Measurements from ENCODE around the gene LY86.

Gene LY86

DNA sequence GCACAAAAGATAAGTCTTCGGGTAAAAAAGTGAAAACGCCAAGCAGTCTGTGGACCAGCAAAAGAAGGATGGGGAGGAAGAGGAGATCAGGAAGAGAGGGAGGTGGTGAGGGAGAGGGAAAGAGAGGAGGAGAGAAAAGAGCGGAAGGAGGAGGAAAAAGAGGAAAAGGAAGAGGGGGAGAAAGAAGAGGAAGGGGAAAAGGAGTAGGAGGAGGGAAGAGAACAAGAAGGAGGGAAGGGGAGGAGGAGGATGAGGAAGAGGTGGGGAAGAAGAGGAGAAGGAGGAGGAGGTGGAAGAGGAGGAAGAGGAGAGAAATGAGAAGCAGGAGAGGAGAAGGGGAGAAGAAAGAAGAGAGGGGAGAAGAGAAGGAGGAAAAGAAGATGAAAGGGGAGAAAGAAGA is 6.5 kb downstream of the LY86 start:
- no peak for DNase-seq (ENCODE audit: low read depth in 2 of 2)
- no peak overlapping the region for H3K4me3 ChIP-seq (replicated peaks in 1 of 2; ENCODE audit: low read depth in 2 of 2, low read length in 2 of 2)
- TF ChIP-seq, protein P1, sequence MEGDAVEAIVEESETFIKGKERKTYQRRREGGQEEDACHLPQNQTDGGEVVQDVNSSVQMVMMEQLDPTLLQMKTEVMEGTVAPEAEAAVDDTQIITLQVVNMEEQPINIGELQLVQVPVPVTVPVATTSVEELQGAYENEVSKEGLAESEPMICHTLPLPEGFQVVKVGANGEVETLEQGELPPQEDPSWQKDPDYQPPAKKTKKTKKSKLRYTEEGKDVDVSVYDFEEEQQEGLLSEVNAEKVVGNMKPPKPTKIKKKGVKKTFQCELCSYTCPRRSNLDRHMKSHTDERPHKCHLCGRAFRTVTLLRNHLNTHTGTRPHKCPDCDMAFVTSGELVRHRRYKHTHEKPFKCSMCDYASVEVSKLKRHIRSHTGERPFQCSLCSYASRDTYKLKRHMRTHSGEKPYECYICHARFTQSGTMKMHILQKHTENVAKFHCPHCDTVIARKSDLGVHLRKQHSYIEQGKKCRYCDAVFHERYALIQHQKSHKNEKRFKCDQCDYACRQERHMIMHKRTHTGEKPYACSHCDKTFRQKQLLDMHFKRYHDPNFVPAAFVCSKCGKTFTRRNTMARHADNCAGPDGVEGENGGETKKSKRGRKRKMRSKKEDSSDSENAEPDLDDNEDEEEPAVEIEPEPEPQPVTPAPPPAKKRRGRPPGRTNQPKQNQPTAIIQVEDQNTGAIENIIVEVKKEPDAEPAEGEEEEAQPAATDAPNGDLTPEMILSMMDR (IDR thresholded peaks at IDR 0.05; ENCODE audit: low read depth, low read length), result no peak

DNA sequence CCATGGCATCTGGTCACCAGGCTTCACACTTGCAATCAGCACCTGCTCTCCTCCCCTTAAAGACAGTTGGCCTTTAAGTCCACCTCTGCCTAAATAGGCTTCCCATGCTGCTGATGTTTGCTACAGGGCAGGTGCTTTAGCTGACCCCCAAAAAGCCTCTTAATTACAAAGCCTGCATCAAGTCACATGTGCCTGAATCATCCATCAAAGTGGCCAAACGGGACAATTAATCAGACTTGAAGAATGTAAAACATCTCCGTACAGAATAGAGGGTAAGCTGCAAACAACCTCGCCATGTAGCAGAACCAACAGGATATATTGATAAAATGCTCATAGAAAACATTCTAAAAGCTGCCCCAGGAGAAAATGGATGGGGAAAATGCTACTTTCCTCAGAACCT is 7.4 kb downstream of the LY86 start:
- TF ChIP-seq, protein P1 (IDR thresholded peaks at IDR 0.05; ENCODE audit: low read depth, low read length), result no peak
- no peak for DNase-seq (ENCODE audit: low read depth in 2 of 2)
- no peak overlapping the region for H3K4me3 ChIP-seq (replicated peaks in 1 of 2; ENCODE audit: low read depth in 2 of 2, low read length in 2 of 2)

DNA sequence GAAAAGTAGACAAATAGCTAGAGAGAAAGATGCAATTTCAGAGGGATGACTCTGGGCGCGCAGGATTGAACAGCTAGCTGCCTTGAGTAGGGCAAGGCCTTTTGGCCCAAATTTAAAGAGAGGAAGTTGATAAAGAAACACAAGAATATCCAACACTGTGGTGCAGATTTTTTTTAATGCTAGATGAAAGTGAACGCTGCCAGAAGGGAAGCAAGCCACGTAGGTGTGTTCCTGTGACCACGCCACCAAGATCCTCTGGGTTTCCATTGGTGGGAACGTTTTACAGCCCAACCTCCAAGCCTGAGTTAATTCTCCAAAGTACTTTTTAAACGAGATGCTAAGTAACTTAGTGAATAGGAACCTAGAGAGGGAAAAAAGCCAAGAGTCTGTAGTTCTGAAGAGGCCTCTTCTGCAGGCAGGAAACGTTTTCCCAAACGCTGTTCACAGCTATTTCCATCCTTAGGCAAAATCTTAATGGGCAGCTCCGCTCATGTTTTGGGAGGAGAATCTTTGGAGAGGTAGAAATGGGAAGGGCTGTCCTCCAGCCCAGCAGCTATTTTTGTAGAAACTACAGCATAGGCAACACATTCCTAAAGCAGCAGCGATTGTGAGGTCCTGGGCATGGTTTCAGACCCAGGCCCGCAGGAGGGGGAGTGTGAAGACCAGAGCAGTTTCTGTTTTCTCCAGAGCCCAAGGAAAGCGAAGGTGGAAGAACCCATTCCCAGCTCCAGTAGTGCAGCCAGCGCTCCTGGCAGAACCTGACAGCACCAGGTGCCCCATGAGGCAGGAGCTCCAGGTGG is 8.2 kb downstream of the LY86 start:
- DNase-seq (ENCODE audit: low read depth in 2 of 2), result no peak
- TF ChIP-seq, protein P1 (IDR thresholded peaks at IDR 0.05; ENCODE audit: low read depth, low read length), result no peak

GRCh38 chr6:6597682-6598081 is 9.2 kb downstream of the LY86 start:
- H3K4me3 ChIP-seq (replicated peaks in 1 of 2; ENCODE audit: low read depth in 2 of 2, low read length in 2 of 2), result no peak overlapping the region
- TF ChIP-seq, protein P1 (IDR thresholded peaks at IDR 0.05; ENCODE audit: low read depth, low read length), result no peak
- no peak for DNase-seq (ENCODE audit: low read depth in 2 of 2)

More for the DNA sequence above, 8.2 kb downstream of the LY86 start:
- no peak overlapping the region for H3K4me3 ChIP-seq (replicated peaks in 1 of 2; ENCODE audit: low read depth in 2 of 2, low read length in 2 of 2)

DNA sequence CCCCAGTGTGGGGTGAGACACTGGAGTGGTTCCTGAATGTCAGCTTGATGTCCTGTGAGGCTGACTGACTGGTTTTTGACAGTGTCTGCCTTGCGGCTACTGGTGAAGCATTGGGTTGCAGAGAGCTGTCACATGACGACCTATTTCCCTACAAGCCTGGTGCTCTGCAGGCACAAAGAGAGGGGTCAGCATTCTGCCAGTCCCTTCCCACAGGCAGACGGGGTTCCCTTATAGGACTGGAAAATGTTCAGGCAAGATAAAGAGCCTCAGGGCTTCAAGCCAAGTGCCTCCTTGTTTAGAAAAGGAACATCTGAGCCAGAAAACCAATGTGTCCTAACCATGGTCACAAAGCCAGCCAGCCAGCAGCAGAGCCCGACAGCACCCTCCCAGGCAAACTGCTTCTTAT is 11.0 kb downstream of the LY86 start:
- no peak overlapping the region for H3K4me3 ChIP-seq (replicated peaks in 1 of 2; ENCODE audit: low read depth in 2 of 2, low read length in 2 of 2)
- TF ChIP-seq, protein P1 (IDR thresholded peaks at IDR 0.05; ENCODE audit: low read depth, low read length), result no peak
- DNase-seq (ENCODE audit: low read depth in 2 of 2), result no peak

DNA sequence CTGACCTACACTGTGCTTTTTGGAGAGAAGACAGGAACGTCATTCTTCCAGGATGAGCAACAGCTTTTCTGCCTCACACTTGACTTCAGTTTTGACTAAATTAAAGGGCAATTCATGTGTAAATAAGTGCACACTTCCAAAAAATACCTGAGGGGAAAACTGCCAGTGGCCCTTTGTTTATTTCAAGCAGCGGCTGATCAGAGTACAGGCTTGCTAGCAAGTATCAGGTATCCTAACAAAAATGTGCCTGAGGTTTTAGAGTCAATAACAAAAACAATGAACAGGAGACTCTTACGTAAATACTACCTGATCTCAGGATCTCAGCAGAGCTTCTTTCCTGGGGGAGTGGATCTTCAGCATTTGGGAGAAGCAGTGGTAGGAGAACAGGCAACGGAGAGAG is 12.4 kb downstream of the LY86 start:
- TF ChIP-seq, protein P1 (IDR thresholded peaks at IDR 0.05; ENCODE audit: low read depth, low read length), result no peak
- DNase-seq (ENCODE audit: low read depth in 2 of 2), result no peak
- H3K4me3 ChIP-seq (replicated peaks in 1 of 2; ENCODE audit: low read depth in 2 of 2, low read length in 2 of 2), result no peak overlapping the region

GRCh38 chr6:6602262-6602661 is 13.7 kb downstream of the LY86 start:
- TF ChIP-seq, protein P1 (IDR thresholded peaks at IDR 0.05; ENCODE audit: low read depth, low read length), result no peak
- DNase-seq (ENCODE audit: low read depth in 2 of 2), result no peak
- no peak overlapping the region for H3K4me3 ChIP-seq (replicated peaks in 1 of 2; ENCODE audit: low read depth in 2 of 2, low read length in 2 of 2)

All from cardiac fibroblast (primary cell).